NCI-H2227 treated with DMSO at 0.1 percent for 48 hours (cell line): ENCODE results near the gene CMSS1.

Experiments
- DNase-seq: peaks from one replicate; lab custom pipeline; 2025; lab: John Stamatoyannopoulos, UW

The CMSS1 gene

DNA sequence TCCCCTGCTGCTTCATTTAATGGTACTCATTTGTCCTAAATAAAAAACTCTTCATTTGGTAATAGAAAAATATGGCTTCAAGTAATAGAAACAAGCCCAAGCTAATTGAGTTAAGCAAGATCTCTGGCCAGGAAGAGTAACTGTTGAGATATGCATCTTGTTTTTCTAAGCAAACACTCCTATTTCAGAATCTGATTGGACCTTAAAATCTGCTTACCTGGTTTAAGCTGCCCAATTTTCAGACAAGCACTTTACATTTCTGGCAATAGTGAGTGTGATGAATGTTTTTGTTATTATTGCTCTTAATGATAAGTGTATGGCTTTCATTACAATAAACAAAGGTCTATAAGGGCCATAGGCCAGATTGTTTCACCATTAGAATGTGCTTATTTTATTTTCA, 86.2 kb downstream of the CMSS1 start:
- DNase-seq = no peak

DNA sequence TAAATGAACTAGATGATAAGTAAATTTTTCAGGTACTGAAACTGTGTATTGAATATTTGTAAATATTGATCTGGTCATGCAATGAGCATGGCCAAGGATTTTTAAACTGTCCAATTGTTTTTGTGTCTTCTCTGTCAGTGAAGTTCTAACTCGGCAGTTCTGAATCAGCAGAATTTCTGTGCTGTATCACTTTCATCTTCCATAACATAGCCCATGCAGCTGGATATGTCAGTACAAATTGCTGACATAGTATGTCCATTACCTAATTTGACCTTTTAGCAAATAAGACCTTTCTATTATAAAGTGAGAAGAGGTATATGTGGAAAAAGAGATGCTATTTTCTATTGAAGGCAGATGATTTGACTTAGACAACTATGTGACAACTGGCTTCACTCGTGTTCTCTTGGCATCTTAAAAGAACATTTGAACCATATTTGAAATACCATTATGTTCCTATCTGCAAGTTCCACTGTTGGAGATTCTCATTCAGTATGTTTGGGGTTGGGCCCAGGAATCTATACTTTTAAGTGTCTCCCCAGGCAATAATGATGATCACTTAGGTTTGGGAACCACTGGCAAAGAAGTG, 90.4 kb downstream of the CMSS1 start:
- DNase-seq = no peak

DNA sequence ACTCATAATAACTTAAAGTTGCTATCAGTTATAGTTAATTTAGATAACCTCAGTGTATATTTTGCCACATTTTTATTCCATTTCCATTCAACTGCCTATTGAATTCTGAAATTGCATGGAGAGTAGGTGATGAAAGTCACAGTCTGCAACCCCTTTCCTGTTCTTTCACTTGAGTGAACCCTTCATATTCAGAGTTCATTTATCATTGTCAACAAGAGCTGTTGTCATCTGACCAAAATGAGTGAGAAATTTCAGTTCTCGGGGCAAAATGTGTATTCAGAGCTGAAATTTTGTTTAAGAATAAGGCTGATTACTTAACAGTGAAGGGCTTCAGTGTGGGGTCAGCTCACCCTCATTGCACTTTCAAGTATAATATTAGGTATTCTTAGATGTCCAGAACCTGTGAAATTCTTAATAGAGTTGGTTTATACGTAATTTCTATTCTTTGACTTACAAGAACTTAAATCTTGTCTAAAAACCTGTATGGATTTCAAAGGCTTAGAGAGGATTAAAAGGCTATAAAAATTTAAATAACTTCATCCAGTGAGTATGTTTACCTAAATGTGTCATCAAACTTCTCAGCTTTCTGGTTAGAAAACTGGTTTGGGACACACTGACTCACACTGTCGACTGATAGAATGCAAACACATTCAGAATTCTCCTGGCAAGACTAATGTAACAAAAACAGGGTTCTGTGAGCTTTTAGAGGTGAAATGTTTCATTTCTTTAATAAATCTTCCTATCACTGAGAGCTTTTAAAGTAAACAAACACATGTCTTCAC, 92.2 kb downstream of the CMSS1 start:
- DNase-seq = no peak

DNA sequence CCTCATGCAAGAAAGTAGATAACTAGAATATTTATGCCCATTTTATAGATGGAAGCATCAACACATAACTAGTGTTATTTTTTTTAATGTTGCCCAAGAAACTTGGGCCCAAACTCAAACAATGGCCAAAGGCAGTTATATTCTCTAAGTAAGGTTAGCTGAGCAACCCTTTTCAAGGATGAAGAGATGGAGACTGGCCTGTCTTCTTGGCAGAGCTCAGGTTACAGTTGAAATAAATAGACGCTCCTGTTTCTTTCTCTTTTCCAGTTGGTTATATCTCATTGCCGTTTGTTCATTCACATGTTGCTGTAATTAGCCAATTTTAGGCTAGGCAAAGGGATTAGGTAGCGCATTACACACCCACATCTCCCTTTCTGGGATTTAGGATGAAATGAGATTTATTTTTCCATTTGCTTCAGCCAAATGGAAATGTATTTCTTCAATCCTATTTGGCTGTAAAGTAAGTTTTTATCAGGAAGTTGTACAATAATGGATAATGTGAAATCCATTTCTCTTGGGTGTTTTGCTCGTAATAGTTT, 93.2 kb downstream of the CMSS1 start:
- DNase-seq = no peak

DNA sequence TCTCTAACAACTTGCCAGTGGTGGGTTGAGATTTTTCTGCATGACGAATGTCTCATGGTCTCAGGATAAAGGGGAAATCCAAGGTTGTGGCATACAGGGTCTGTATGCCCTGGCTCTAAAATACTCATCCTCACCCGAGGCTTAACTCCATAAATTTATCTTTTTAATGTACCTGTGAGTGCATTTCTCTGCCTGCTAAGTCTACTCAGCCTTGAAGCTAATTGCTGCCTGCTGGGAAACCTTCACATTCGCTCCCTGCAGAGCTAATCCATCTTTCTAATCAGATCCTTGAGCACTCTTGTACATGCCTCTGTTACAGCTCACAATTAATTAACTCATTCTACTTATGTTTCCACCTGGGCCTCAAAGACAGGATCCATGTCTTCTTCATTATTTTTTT, 93.8 kb downstream of the CMSS1 start:
- DNase-seq = no peak

DNA sequence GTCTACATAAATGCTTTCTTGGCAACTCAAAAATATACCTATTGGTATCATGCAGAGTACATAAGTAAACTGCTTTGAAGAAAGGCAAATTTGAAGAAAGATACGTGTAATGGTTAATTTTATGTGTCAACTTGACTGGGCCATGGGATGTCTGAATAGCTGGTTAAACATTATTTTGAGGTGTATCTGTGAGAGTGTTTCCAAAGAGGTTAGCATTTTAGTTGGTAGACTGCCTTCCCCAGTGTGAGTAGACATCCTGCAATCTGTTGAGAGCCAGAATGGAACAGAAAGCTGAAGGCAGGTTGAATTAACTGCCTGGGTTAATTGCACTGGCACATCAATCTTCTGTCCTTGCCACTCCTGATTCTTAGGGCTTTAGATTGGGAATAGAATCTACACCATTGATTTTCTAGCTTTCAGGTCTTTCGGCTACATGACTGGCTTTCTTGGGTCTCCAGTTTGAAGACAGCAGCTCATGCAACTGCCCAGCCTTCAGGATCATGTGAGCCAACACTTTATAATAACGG, 98.3 kb downstream of the CMSS1 start:
- DNase-seq = no peak

DNA sequence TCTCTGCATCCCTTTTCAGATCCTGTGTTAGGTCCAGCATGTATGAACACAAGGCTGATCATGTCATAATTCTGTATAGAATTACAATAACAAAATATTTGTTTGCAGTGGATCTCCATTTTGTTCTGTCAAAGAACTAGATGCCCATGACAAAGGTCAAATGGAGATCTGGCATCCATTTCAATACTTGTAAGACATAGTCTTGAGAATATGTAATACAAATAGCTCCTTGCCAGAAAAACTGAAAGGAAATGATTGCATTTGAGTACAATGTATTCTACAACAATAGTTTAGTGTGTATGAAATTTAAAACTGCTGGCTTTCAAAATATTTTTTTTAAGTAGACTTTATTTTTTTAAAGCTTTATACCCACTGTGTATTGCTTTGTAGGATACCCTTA, 101.1 kb downstream of the CMSS1 start:
- no peak for DNase-seq

DNA sequence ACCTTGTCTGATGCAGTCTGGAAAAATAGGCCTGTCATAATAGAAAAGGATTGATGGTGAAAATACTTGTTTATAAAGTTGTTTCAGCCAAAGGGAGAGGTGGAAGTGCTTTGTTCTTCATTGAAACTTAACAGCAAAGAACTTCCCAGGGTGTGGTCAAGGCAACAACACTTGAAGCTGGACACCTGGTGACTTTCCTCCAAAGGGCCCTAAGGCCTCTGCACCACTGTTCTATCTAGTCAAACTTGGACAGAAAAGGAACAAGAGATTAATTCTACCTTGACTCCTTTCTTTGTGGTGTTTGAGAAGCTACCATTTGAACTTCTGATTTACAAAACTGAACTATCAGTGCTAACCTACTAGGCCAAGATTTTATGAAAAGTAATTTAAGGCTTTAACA, 102.0 kb downstream of the CMSS1 start:
- no peak for DNase-seq

DNA sequence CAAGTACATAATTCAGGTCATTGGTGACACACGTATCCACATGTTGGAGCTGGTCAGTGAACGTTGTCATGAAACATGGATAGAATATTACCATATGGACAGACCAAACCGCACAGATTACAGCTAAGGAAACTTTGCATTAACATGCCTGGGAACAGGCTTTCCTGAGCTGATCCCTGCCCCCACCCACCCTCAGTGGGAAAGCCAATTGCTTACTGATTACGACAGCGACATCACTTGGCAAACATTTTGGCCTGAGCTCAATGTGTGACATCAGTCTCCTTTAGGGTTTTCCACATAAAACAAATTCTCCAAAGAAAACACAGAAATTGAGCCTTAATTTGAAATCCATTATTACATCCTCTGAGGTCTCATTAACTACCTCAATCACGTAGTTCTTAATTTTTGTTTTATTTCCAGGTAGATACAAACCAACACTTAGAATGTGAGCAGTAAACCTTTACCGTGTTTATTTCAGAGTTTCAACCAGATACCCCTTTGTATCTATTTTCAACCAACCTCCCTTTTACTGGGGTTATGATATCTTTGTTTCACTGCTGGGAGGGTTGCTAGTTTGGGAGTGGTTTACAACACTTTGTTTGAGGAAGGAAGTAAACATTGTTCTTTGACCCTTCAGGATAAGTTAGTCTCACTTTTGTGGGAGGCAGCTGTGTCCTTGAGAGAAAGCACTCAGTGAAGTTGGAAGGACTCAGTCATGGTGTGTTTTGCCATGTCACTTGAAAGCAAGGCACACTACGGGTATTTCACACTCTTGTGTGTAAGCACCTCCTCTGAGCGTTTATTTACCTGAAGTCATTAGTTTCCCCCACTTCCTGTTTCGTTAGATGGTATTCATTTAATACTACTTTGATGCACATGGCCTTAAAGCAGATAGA, 103.1 kb downstream of the CMSS1 start:
- no peak for DNase-seq

DNA sequence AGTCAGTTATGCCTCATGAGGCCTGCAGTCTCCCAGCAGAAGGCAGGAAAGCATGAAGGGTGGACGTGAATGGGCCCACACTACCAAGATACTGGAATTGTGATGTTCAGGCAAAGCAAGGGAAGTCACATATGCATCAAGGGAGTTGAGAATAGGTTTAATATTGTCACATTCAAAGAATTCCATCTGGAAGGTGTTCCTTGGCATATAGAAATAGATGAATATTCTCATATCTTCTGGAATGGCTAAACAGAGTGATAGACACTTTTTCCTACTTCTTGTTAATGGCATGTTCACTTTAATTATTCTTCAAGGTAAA, 103.7 kb downstream of the CMSS1 start:
- no peak for DNase-seq

DNA sequence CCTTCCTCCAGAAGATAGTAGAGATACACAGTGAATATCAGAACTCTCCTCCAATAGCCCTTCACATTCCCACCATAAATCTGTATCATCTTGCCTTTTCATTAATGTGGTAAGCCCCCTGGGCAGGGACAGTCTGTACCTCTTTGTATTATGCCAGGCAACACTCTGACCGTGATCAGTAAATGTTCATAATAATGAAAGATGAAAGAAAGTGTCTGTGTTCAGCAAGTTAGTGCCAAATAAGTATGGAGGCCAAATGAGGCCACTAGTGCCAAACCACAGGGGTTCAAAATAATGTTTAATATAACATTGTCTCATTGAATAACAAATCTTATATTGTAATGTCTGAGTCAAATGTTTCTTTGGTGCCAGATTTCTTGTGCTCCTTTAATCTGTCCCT, 104.3 kb downstream of the CMSS1 start:
- DNase-seq = no peak

DNA sequence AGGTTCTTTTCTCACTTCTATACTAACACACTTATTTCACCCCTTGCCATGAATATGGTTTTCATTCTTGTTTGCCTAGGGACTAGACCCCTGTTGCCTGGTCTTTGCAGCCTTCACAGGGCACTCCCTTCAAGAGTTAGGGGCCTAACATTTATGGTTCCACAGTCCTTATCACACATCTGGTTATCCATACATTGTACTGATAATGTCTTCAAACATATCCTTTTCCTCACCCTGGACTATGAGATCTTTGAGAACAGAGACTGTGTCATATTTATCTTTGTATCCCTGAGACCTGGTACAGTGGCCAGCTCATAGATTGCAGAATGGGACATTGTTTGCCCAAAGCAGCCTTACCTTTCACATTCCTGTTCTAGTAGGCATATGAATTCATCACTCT, 106.2 kb downstream of the CMSS1 start:
- no peak for DNase-seq

DNA sequence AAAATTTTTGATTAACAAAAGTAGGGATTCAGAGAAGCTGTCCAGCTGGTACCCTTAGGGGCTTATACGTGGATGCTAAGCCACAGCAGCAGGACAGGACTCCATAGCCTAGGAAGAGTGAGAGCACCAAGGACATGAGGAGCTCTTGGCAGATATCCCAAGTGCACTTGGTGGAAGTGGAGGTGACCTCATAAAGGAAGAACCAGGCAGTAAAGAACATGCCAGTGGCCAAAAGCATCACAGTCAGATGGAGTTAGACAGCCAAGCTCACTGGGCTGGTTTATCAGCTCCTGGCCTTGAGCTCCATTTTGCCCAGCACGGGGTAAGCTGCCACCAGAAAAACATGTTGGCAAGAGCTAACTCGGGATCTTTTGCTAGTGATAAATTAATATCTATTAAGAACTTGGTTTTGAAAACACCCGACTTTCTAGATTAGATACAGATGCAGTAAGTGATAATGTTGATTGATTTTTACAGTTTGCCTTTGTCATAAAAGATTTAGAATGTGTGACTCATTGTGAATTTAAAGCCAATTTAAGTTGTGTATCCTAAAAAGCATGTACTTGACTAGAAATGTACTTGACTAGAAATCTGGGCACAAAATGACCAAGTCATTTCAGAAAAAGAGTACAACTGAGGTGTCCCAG, 108.0 kb downstream of the CMSS1 start:
- DNase-seq = no peak

DNA sequence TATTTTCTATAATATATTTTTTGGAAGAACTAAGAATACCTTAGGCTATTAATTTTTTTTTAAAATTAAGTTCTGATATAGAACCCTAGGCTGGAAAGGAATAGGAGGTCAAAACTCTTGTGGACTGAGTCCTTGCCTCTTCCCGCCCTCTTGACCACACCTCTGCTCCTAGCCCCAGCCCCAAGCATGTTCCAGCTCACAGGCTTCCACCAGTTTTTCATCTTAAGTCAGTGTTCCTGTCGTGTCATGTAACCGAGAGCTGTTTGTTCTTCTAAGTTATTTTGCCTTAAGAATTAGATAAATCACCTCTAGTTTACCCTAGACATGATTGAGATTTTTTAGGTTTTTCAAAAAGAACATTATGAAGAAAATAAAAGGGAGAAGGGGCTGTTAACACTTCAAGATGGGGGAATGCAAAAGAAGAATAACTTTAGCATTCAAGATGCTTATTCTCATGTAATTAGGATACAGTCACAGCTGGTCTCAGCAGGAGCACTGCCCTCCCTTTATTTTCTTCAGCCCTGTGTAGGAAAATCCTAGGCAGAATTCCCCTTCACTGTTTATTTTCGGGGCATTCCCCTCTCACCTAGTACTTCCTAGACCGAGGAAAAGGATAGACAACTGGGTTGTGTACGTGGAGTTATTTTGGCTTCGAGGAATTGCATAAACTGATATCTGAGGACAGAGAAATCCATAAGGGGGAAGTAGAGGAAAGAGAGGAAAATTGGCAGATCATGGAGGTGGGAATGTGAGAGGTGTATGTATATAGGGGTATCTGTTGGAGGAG, 110.2 kb downstream of the CMSS1 start:
- DNase-seq = no peak

DNA sequence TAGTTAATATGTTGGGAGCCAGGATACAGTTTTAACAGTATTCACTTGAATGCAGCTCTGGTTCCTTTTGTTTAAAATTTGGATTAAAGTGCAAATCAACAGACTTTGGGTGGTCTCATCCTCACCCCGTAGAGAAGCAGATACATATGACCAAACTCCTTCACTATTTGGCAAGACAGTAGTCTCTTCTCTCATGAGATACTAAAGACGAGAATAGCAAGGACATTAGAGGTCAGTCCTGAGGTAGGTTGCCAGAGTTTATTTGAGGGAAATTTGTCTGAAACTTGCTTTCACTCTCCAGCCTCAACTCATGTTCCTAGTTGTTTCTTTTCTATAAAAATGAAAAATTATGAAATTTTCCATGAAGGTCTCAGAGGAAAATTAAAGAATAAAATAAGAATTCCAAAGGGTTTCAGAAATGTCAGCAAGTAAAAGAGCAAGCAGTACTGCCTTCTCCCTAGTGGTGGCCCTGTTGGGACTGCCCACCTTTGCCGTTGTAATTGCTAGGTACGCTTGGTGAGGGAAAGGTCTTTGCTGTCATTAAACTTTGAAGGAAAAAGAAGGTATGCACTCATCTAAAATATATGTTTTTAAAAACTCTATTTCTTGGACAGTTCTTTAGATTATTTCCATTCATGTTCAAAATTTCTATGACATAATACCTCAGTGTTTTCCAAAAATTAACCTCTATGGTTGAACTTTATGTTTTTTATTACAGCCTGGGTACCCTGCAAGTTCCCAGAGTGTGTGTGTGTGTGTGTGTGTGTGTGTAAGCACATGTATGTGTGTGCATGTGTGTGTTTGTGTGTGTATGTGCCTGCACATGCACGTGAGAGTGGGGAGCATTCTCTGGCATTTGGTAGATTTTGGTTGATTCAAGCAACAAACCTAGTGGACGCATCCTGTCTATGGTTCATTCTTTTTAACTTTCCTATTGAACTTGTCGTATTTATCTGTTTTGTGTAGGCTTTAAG, 111.4 kb downstream of the CMSS1 start:
- no peak for DNase-seq

DNA sequence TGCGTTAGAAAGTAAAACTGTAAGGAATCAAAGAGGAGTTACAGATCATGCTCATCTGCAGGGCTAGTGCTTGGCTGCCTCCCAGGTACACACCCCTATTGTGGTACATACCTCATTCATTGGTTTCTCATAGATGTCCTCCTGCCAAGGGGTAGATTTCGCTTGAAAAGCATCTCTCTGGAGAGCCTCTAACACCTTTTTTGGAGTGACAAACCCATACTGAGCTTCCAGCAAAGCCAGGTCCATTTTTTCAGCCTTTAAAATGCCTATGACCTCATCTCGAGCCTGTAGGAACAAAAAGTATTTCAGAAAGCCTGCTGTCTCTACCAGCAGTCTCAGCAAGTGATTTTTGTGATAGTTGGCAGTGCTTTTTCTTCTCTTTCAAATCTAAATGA, 112.1 kb downstream of the CMSS1 start:
- no peak for DNase-seq

DNA sequence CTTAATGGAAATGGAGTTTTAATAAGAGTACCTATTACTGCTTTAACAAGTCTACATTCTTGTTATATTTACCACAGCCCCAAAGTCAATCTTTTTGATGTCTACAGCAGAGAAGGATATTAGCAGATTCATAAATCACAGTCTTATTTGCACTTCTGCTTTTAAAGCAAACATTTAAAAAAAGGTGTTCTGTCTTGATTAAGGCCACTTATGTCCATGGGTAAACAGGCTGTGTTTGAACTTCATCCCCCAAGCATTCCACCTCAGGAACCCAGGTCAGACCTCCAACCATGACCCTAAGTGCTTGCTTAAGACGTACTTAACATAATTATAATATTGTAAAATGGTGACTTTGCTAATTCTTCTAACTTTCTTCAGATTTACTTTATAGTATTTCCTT, 113.4 kb downstream of the CMSS1 start:
- DNase-seq = no peak

DNA sequence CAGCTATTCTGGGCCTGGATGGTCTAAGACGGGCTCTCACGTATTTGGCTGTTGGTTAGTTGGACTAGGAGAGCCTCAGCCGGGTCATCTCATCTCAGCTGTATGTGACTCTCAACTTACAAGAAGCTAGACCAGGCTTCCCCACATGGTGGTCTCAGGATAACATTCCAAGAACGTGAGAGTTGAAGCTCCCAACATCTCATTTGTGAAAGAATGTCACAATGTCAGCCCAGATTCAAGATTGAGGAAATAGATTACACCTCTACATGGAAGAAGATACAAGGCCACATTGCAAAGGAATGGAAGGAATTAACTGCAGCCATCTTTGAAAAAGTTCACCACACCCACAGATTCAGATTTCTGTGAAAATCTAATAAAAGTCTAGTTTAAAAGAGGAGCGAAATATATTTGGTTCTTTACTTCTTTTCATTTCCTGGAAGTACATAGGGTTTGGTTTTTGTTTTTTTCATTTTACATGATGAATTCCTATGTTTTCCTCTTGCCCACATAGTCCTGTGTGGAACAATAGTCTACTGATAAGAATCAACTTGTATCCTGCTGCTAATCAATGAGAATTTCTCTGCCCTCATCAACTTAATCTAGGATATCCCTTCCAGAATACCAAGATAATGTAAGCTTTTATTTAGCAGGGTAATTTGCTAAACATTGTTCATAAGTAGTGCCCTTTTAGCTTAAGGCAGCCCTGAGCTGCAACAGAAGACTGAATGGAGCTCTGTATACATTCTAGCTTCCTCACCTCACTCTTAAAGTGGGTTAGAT, 116.5 kb downstream of the CMSS1 start:
- no peak for DNase-seq
